HG02763 (cell line): ENCODE measurements around the gene GATA1.

Source experiments
- ATAC-seq: cut with Tn5 transposase; IDR thresholded peaks from one replicate; pipeline ENCODE4 v1.9.1; 2021; ENCODE audit warnings: mild to moderate bottlenecking, moderate library complexity; ENCODE audit not compliant: unreplicated experiment

The GATA1 gene

GRCh38 chrX:48784726-48785125, 1.7 kb upstream of the GATA1 start:
- ATAC-seq, result no peak

- no peak for ATAC-seq
Measured at GRCh38 chrX:48785186-48785539, 1.2 kb upstream of the GATA1 start.

DNA sequence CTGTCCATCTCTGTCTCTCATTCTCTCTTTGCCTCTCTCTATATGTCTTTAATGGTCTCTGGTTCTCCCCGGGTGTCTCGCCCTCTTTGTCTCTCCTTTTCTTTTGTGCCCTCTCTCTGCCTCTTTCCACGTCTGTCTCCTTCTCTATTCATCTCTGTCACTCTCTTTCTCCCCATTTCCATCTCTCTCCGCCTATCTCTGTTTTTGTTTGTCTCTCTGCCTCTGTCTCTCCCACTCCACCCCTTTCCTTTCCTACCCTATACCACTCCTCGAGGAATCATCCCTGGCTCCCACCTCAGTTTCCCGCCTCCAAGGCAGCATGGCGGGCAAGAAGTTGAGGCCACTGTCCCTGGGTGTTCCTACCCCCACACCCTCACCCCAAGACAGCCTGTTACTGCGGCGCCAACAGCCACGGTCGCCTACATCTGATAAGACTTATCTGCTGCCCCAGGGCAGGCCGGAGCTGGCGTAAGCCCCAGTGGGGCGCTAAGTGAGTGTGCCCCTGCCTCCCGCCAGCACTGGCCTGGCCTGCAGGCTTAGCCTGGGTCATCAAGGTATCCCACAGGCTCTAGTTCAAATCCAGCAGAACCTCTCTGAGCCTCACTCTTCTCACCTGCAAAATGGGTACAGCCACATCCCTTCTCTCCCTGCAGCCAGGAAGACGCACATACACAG, 713 bp upstream of the GATA1 start:
- no peak for ATAC-seq

DNA sequence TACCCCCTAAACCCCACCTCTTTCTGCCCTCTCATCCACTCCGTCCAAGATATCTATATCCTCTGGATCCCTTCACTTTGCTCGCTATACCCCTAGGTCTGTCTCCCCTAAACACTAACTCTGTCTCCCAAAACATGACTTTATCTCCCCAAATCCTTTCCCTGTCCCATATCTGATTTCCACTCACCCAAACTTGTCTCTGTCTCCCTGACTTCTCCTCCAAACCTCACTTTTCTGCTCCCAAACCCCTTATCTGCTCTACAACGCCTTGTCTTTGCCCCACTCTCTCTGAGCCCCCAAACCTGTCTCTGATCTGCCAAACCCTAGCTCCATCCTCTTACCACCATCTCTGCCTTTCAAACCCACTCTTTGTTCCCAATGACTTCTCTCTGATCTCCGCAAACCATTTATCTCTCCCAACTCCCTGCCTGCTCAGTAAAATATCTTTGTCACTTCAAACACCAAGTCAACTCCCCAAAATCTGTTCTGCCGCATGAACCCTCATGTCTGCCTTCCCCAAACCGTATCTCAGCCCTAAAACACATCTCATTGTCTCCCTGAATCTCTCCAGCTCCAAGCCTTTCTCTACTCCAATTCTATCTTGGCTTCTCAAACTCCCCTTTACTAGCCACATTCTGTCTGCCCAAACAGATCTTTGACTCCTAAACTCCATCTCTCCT, 575 bp downstream of the GATA1 start:
- no peak for ATAC-seq

DNA sequence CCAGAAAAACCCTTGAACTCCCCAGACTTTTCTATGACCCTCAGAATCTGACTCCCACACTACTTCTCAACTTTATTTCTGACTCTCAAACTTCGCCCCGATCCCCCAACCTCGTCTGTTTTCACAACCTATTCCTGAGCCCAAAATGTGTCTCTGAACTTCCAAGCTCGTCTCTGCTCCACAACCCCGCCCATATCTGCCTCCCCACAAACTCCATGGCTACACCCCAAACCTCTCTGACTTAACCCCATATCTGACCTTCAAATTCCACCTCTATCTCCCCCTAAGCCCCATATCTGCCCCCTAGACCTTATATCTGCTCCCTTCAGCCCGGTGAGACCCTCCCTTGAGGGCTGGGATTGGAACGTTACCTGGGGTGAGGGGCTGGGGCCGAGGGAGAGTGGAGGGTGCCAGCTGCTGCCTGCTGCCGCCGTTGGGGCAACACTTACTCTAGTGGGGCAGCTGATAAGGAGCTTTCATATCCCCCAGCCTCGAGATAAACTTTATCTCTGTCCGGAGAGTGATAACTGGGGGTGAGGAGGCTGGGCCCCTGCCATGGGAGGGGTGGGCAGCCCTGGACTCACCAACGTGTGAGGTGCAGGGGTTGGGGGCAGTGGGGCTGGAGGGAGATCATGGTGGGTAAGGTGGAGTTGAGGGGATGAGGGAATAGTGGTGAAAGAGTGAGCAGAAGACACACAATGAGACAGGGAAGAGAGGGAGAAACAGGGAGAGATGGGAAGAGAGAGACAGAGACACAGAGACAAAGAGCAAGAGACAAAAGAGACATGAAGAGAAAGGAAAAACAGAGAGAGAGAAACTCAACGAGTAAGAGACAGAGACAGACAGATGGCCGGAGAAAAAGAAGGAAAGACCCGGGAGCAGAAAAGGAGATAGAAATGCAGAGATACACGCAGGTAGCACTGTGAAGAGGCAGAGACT, 1.4 kb downstream of the GATA1 start:
- no peak for ATAC-seq

- no peak for ATAC-seq
Measured at GRCh38 chrX:48789366-48790220, 3.2 kb downstream of the GATA1 start.

- ATAC-seq, result no peak
Measured at GRCh38 chrX:48790477-48790876, 4.1 kb downstream of the GATA1 start.

DNA sequence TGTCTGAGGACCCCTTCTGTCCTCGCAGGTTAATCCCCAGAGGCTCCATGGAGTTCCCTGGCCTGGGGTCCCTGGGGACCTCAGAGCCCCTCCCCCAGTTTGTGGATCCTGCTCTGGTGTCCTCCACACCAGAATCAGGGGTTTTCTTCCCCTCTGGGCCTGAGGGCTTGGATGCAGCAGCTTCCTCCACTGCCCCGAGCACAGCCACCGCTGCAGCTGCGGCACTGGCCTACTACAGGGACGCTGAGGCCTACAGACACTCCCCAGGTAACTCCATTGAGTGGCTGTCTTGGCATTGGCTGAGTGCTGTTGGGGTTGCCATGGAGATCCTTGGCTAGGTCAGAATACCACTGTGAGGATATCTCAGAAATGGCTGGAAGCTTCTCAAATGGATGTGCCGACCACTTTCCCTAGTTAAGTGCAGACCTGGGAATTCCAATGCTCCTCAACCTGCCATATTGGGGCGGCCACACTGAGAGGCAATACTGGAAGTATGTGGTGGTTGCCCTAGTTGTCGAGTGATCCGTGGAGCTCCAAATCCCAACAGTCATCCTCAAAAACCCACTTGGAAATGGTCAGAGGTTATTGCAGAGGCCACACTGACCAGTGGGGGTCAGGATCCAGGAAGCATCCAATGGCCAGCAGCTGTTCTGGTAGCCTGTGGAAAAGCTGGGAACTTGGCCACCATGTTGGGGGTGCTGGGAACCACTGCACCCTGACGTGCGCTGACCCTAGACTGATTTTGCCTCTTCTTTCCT, 4.9 kb downstream of the GATA1 start:
- ATAC-seq, result no peak

DNA sequence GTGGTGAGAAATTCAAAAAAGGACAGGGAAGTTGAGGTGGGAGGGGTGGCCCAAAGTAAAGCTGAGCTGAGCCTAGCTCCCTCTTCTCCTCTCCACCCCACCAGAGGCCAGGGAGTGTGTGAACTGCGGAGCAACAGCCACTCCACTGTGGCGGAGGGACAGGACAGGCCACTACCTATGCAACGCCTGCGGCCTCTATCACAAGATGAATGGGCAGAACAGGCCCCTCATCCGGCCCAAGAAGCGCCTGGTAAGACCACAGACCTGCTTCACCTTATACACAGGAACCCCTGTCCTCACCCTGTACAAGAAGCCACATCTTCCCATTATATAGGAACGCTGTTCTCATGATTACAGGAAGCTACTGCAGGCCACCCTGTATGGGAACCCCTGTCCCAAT, 5.8 kb downstream of the GATA1 start:
- no peak for ATAC-seq

GRCh38 chrX:48793935-48794334, 7.5 kb downstream of the GATA1 start:
- no peak for ATAC-seq

DNA sequence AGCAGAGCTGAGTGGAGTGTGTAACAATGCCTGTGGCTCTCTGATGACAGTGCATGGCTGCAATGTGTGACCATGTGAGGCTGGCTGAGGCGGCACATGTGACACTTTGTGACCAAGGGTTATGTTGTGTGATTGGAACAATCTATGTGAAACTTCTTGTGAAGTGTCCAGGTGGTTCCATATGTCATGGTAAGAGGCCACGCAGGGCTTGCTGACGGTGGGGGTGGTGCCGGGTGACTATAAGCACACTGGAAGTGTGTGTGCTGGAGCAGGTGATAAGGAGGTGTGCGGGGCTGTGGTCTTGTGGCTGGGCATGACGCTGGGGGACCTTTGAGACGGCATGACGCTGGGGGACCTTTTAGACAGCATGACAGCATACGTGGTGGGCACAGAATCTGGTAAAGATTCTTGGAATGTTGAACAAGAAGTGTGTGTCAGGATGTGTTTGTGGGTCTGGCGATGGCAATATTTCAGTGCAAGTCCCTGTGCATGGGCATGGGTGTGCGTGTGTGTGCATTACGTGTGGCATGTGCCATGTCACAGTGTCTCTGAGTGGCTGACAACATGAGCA, 8.0 kb downstream of the GATA1 start:
- ATAC-seq, result no peak

GRCh38 chrX:48794911-48795515, 8.6 kb downstream of the GATA1 start:
- ATAC-seq, result no peak

GRCh38 chrX:48798318-48798717, 11.9 kb downstream of the GATA1 start:
- no peak for ATAC-seq

DNA sequence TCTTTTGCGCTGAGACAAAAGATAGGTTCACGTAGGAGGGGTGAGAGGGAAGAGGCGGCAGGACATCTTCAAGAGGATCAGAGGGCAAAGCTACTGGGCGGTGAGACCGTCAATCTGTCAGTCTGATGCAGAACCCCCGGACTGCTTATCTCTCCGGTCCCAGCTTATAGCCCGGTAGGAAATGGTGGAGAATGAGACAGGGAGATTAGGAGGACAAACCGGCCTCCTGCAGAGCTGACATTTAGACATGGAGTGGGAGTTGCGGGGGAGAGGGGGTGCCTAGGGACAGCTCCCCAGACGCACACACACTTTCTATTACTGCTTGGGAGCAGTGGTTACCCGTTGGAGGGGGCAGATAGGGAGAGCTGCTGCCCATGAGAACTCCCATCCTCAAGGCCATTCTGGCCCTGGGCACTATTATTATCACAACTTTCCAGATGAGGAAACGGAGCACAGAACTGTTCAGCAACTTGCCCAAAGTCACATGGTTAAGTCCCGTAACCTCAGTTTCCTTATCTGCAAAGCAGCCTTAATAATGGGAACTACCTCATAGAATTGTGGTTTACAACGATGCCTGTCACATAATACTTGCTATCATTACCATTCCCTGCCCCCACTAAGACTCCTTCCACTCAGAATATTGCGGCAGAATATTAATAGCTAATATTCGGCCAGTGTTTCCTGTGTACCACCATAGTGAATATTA, 14.3 kb downstream of the GATA1 start:
- ATAC-seq, result no peak

DNA sequence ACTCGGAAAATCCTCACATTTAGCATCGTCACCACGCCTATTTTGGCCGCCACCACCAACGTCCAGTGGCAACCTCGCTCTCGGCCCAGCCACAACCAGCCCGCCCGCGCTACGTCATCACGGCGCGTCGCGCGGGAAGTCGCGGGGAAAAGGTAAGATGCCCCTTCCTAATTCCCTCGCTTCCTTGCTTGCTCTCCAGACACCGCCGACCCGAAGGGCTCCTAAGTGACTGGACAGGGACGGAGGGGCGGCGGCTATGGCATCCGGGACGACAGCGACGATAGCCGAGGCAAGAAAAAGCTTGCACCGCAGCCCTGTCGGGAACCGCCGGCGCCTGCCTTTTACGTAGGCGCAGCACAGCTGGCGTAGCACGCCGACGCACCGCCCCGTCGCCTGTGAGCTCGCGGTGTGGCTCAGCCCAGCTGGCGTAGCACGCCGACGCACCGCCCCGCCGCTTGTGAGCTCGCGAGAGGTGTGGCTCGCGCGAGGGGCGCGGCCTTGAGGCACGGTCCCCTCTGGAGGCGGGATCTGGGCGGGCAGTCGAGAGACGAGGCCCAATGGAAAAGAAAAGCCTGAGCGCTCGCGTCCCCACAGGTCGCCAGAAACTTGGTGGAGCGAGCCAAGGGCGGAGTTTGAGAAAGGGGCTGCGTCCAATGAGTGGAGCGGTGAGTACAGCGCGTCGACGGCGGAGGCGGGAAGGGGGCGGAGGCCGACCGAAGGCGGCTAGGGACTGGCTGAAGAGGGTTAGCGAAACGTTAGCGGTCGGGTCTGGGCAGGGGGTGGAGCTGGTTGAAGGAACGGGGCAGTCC, 15.1 kb downstream of the GATA1 start, which contains the start of gene HDAC6:
TSS of gene HDAC6 (plus strand) at position 788 of the 809 bp plus-strand sequence. CDS start 626 bp downstream, outside the sequence.
- ATAC-seq, result peak; percentile 81

- peak; percentile 37 for ATAC-seq
Measured at GRCh38 chrX:48802089-48802904, 15.9 kb downstream of the GATA1 start.

GRCh38 chrX:48802905-48803200, 16.5 kb downstream of the GATA1 start:
- ATAC-seq, result no peak
